Activated effector memory CD4-positive, alpha-beta T cell treated with anti-CD3 and anti-CD28 coated beads, Interleukin-2, amount 50 U/mL, for 16 hours (primary cell): Measurements from ENCODE around the gene UBE3C.
"Not testable (repeated sequence)": the region's sequence is repeated elsewhere in the genome, so short reads cannot be mapped to it uniquely, and the experiment has no call there.

ENCODE experiments used
- DNase-seq: peaks from one replicate; pipeline ENCODE4 v3.0.0-alpha.2; 2020

UBE3C gene

GRCh38 chr7:157274094-157274634 is 135.4 kb downstream of the UBE3C start:
- not testable (repeated sequence) for DNase-seq

- DNase-seq: peak; percentile 47
Observed at GRCh38 chr7:157274991-157275427, 136.3 kb downstream of the UBE3C start.

- DNase-seq: peak; percentile 59
Observed at GRCh38 chr7:157276091-157276561, 137.4 kb downstream of the UBE3C start.

- DNase-seq: peak; percentile 67
Observed at GRCh38 chr7:157276731-157277562, 138.2 kb downstream of the UBE3C start.

- not testable (repeated sequence) for DNase-seq
Observed at GRCh38 chr7:157277568-157277967, 138.8 kb downstream of the UBE3C start.

GRCh38 chr7:157278167-157278790 is 139.6 kb downstream of the UBE3C start:
- DNase-seq: peak; percentile 60

- DNase-seq: peak; percentile 62
Observed at GRCh38 chr7:157278791-157279724, 140.3 kb downstream of the UBE3C start.

GRCh38 chr7:157279741-157280215 is 141.1 kb downstream of the UBE3C start:
- DNase-seq: peak; percentile 58

GRCh38 chr7:157280216-157280841 is 141.6 kb downstream of the UBE3C start:
- no peak for DNase-seq

GRCh38 chr7:157281221-157281998 is 142.7 kb downstream of the UBE3C start:
- no peak for DNase-seq

- DNase-seq: no peak
Observed at GRCh38 chr7:157282141-157282801, 143.5 kb downstream of the UBE3C start.

- DNase-seq: no peak
Observed at GRCh38 chr7:157284229-157285014, 145.7 kb downstream of the UBE3C start.

GRCh38 chr7:157291404-157292080 is 152.8 kb downstream of the UBE3C start:
- DNase-seq: no peak

GRCh38 chr7:157292258-157292657 is 153.5 kb downstream of the UBE3C start:
- no peak for DNase-seq

- no peak for DNase-seq
Observed at GRCh38 chr7:157292770-157293412, 154.2 kb downstream of the UBE3C start.

- DNase-seq: no peak
Observed at GRCh38 chr7:157293413-157293788, 154.7 kb downstream of the UBE3C start.

GRCh38 chr7:157294773-157295172 is 156.0 kb downstream of the UBE3C start:
- DNase-seq: no peak

- no peak for DNase-seq
Observed at GRCh38 chr7:157295338-157295737, 156.6 kb downstream of the UBE3C start.

GRCh38 chr7:157297185-157297584 is 158.5 kb downstream of the UBE3C start:
- no peak for DNase-seq
